Osteoblast (primary cell): ENCODE measurements around the gene MAGED1. TPM values are rescaled to one million over a fixed set of nuclear protein-coding genes. Genes with fewer than 3 reads are reported as not detected.

Source experiments
- DNase-seq: peaks from one replicate; pipeline ENCODE4 v3.0.0; 2011; ENCODE audit warnings: low spot score, mixed read lengths; ENCODE audit not compliant: insufficient read length; ENCODE audit errors: missing footprints
- H2AFZ ChIP-seq: 2 replicates; pipeline ENCODE4 v1.6.0; 2011; ENCODE audit warnings: mild to moderate bottlenecking, low read length
- H3K27ac ChIP-seq: 2 replicates; pipeline ENCODE4 v1.5.1; 2011; ENCODE audit warnings: mild to moderate bottlenecking, low read depth, low read length, moderate library complexity
- H3K27me3 ChIP-seq: 2 replicates; pipeline ENCODE4 v1.6.0; 2012; ENCODE audit warnings: mild to moderate bottlenecking, control low read depth, inconsistent platforms, low read length, moderate library complexity; ENCODE audit not compliant: insufficient read depth
- H3K36me3 ChIP-seq: 2 replicates; pipeline ENCODE4 v1.5.1; 2011; ENCODE audit warnings: mild to moderate bottlenecking, low read length, control low read depth, moderate library complexity; ENCODE audit not compliant: insufficient read depth
- H3K4me1 ChIP-seq: 2 replicates; pipeline ENCODE4 v1.5.1; 2011; ENCODE audit warnings: mild to moderate bottlenecking, low read length, control low read depth, moderate library complexity; ENCODE audit not compliant: insufficient read depth
- H3K4me2 ChIP-seq: 2 replicates; pipeline ENCODE4 v1.6.0; 2011; ENCODE audit warnings: mild to moderate bottlenecking, low read length; ENCODE audit not compliant: insufficient read depth
- H3K4me3 ChIP-seq: fragments of 200-600 bp; sonication (generic); 3 replicates; pipeline ENCODE4 v1.5.1; 2012; ENCODE audit warnings: mild to moderate bottlenecking, low read length, inconsistent platforms; ENCODE audit not compliant: insufficient read depth
- H3K79me2 ChIP-seq: 2 replicates; pipeline ENCODE4 v1.6.0; 2012; ENCODE audit warnings: mild to moderate bottlenecking, low read length, control low read depth, inconsistent platforms; ENCODE audit not compliant: insufficient read depth
- H3K9me3 ChIP-seq: 2 replicates; pipeline ENCODE4 v1.5.1; 2011; ENCODE audit warnings: low read depth, low read length, control low read depth
- H4K20me1 ChIP-seq: 2 replicates; pipeline ENCODE4 v1.6.0; 2012; ENCODE audit warnings: mild to moderate bottlenecking, low read length, control low read depth; ENCODE audit not compliant: insufficient read depth
- CTCF ChIP-seq: IDR thresholded peaks from 2 replicates; pipeline ENCODE4 v1.5.1; 2011; ENCODE audit warnings: mild to moderate bottlenecking, low read depth, low read length, moderate library complexity; ENCODE audit errors: extremely low read depth
- total RNA-seq: library from RNA; depleted of rRNA; stranded (reverse); fragments of >200 nt; gene quantifications from 2 replicates; pipeline ENCODE4 v1.2.3, GENCODE V29; 2012

The MAGED1 gene
- total RNA-seq, 1 donor = 257 TPM

- H3K4me3 ChIP-seq = no peak overlapping the region
- H3K4me2 ChIP-seq = no peak overlapping the region
- H3K4me1 ChIP-seq = no peaks in the 10 kb centered on the region
- H4K20me1 ChIP-seq = no peaks in the 10 kb centered on the region
- H3K9me3 ChIP-seq = no peaks in the 10 kb centered on the region
- no peak overlapping the region for H2AFZ ChIP-seq
- peaks cover 11% of the 10 kb centered on the region for H3K79me2 ChIP-seq
- no peak overlapping the region for H3K27ac ChIP-seq
- no peak for TF ChIP-seq CTCF
- H3K27me3 ChIP-seq = no peaks in the 10 kb centered on the region
- H3K36me3 ChIP-seq = no peaks in the 10 kb centered on the region
- DNase-seq = no peak
Measured at GRCh38 chrX:51867626-51868025, 25.8 kb upstream of the MAGED1 start.

GRCh38 chrX:51870354-51870753 is 23.1 kb upstream of the MAGED1 start:
- no peak for DNase-seq
- no peak for TF ChIP-seq CTCF

GRCh38 chrX:51874123-51874522 is 19.3 kb upstream of the MAGED1 start:
- H3K36me3 ChIP-seq = no peaks in the 10 kb centered on the region
- H3K27ac ChIP-seq = no peak overlapping the region
- no peaks in the 10 kb centered on the region for H3K27me3 ChIP-seq
- H2AFZ ChIP-seq = no peak overlapping the region
- no peak overlapping the region for H3K4me3 ChIP-seq
- no peak for DNase-seq
- no peak for TF ChIP-seq CTCF
- H4K20me1 ChIP-seq = no peaks in the 10 kb centered on the region
- H3K9me3 ChIP-seq = no peaks in the 10 kb centered on the region
- no peak overlapping the region for H3K4me2 ChIP-seq
- peaks cover 1% of the 10 kb centered on the region for H3K79me2 ChIP-seq
- peaks cover 2% of the 10 kb centered on the region for H3K4me1 ChIP-seq

More at GRCh38 chrX:51870354-51870753, 23.1 kb upstream of the MAGED1 start:
- Histone ChIP-seq H3K36me3 (no peaks in the 10 kb centered on the region), H2AFZ (no peak overlapping the region), H3K4me2 (no peak overlapping the region), H3K4me1 (no peaks in the 10 kb centered on the region), H3K9me3 (no peaks in the 10 kb centered on the region), H3K79me2 (peaks cover 11% of the 10 kb centered on the region), H3K4me3 (no peak overlapping the region), H4K20me1 (no peaks in the 10 kb centered on the region), H3K27ac (no peak overlapping the region), H3K27me3 (no peaks in the 10 kb centered on the region)

- Histone ChIP-seq H2AFZ (no peak overlapping the region), H3K4me2 (no peak overlapping the region), H3K27me3 (no peaks in the 10 kb centered on the region), H3K27ac (peak overlapping the region; percentile 2), H3K4me3 (no peak overlapping the region), H4K20me1 (no peaks in the 10 kb centered on the region), H3K36me3 (no peaks in the 10 kb centered on the region), H3K79me2 (no peaks in the 10 kb centered on the region), H3K9me3 (no peaks in the 10 kb centered on the region), H3K4me1 (peaks cover 2% of the 10 kb centered on the region)
- TF ChIP-seq CTCF = no peak
- no peak for DNase-seq
Measured at GRCh38 chrX:51876441-51876840, 17.0 kb upstream of the MAGED1 start.
